Hypothalamus (tissue), 51 donors: ENCODE measurements around the gene OR10H5.
"Not testable (repeated sequence)": the region's sequence is repeated elsewhere in the genome, so short reads cannot be mapped to it uniquely, and the experiment has no call there.

Experiments used
- DNase-seq, 51 donors: peaks; one replicate each; lab custom pipeline; 2025; lab: John Stamatoyannopoulos, UW

Gene OR10H5

DNA sequence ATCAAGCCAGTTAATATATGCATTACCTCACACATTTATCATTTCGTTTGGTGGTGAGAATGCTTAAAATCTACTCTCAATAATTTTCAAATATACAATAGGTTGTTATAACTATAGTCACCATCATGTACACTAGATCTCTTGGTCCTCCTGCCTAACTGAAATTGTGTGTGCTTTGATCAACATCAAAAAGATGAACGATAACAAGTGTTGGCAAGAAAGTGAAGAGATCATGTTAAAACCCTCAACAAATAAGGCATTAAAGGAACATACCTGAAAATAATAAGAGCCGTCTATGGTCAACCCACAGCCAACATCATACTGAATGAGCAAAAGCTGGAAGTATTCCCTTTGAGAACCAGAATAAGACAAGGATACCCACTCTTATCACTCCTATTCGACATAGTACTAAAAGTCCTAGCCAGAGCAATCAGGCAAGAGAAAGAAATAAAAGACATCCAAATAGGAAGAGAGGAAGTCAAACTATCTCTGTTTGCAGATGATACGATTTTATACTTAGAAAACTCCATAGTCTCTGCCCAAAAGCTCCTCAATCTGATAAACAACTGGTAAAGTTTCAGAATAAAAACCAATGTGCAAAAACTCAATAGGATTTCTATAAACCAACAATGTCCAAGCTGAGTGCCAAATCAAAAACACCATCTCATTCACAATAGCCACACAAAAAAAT, 55.9 kb downstream of the OR10H5 start:
- no peak for DNase-seq

DNA sequence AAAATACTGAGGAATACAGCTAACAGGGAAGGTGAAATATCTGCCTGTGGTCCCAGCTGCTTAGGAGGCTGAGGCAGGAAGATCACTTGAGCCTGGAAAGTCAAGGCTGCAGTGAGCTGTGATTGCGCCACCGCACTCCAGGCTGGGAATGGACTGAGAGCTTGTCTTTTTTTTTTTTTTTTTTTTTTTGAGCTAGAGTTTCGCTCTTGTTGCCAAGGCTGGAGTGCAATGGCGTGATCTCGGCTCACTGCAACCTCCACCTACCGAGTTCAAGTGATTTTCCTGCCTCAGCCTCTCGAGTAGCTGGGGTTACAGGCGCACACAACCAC, 56.4 kb downstream of the OR10H5 start:
- DNase-seq = not testable (repeated sequence)

GRCh38 chr19:15846923-15847322, 59.5 kb downstream of the OR10H5 start:
- no peak for DNase-seq

DNA sequence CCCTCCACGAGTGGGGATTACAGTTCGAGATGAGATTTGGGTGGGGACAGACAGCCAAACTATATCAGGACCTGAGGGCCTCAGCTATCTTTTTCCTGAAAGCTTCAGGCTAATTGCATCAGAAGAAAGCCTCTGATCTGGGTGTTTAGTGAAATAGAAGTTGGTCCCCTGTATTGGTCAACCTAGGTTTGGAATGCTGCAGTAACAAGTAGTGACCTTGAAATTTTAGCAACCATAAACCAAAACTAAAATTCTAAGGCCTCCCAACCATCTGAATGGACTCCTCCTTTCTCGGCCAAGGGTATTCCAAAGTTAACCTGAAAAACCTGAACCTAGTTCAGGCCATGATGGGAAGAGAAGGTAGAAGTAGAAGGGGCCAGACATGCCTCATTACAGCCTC, 62.9 kb downstream of the OR10H5 start:
- no peak for DNase-seq
